SK-N-SH (cell line): ENCODE results near the gene SND1. TPM values are rescaled to one million over a fixed set of nuclear protein-coding genes. Genes with fewer than 3 reads are reported as not detected.

Experiments used
- CTCF ChIA-PET: fragments of 300-600, 350-600 bp; formaldehyde crosslinking; extraction: SDS; loops from one replicate; lab custom pipeline; 2021; lab: Yijun Ruan, JAX
- POLR2A ChIA-PET: fragments of 350-600 bp; sonication (Branson Sonifier 250); formaldehyde crosslinking; extraction: SDS; loops from one replicate; lab custom pipeline; 2020; ENCODE audit warnings: antibody characterized with exemption, inconsistent platforms; lab: Yijun Ruan, JAX
- DNase-seq: peaks from one replicate; pipeline ENCODE4 v3.0.0; 2012
- H2AFZ ChIP-seq: fragments of 200-600 bp; sonication (generic); 2 replicates; pipeline ENCODE4 v1.8.1; 2016; ENCODE audit warnings: antibody characterized with exemption, mild to moderate bottlenecking, low read depth
- H3F3A ChIP-seq: fragments of 200-600 bp; sonication (generic); replicated peaks from 2 replicates; pipeline ENCODE3; 2016; ENCODE audit warnings: antibody characterized with exemption, mild to moderate bottlenecking; ENCODE audit not compliant: insufficient read depth
- H3K27ac ChIP-seq, 2 experiments: fragments of 200-500 bp in 1 of 2; fragments of 200-600 bp in 1 of 2; sonication (Bioruptor generic) in 1 of 2; sonication (generic), shearing (Covaris generic) in 1 of 2; 2 replicates each; pipeline versions ENCODE4 v1.5.1 to v1.6.1; 2014 to 2016; ENCODE audit warnings: low read depth in 2 of 2, inconsistent platforms in 1 of 2, low read length in 1 of 2, mild to moderate bottlenecking in 1 of 2, mixed read lengths in 1 of 2
- H3K27me3 ChIP-seq: fragments of 200-600 bp; sonication (generic), shearing (Covaris generic); 2 replicates; pipeline ENCODE4 v1.6.1; 2016; ENCODE audit warnings: mixed run types; ENCODE audit not compliant: insufficient read depth
- H3K36me3 ChIP-seq, 2 experiments: fragments of 200-500 bp in 1 of 2; fragments of 200-600 bp in 1 of 2; sonication (Bioruptor generic) in 1 of 2; sonication (generic) in 1 of 2; replicated peaks in 1 of 2; 2 replicates each; pipeline versions ENCODE3 to v1.5.1; 2014 to 2016; ENCODE audit warnings: low read length in 1 of 2, mild to moderate bottlenecking in 1 of 2; ENCODE audit not compliant: insufficient read depth in 2 of 2, control insufficient read depth in 1 of 2
- H3K4me1 ChIP-seq, 2 experiments: fragments of 200-500 bp in 1 of 2; fragments of 200-600 bp in 1 of 2; sonication (Bioruptor generic) in 1 of 2; sonication (generic), shearing (Covaris generic) in 1 of 2; 2 replicates each; pipeline versions ENCODE4 v1.5.1 to v1.6.1; 2014 to 2016; ENCODE audit warnings: low read depth in 1 of 2, low read length in 1 of 2, mixed run types in 1 of 2; ENCODE audit not compliant: insufficient read depth in 2 of 2, control insufficient read depth in 1 of 2
- H3K4me2 ChIP-seq: fragments of 200-600 bp; sonication (generic), shearing (Covaris generic); 2 replicates; pipeline ENCODE4 v1.6.1; 2017; ENCODE audit warnings: mixed run types
- H3K4me3 ChIP-seq, 2 experiments: fragments of 200-500 bp in 1 of 2; fragments of 200-600 bp in 1 of 2; sonication (Bioruptor generic) in 1 of 2; sonication (generic), shearing (Covaris generic) in 1 of 2; 2 replicates each; pipeline versions ENCODE4 v1.5.1 to v1.8.1; 2014 to 2016; ENCODE audit warnings: low read depth in 2 of 2, inconsistent platforms in 1 of 2, low read length in 1 of 2, mild to moderate bottlenecking in 1 of 2, mixed read lengths in 1 of 2, moderate library complexity in 1 of 2
- H3K79me2 ChIP-seq: fragments of 200-600 bp; sonication (generic); 2 replicates; pipeline ENCODE4 v1.8.1; 2017; ENCODE audit warnings: mild to moderate bottlenecking; ENCODE audit not compliant: insufficient read depth
- H3K9ac ChIP-seq: fragments of 200-600 bp; sonication (generic); 2 replicates; pipeline ENCODE4 v1.6.1; 2017; ENCODE audit warnings: mixed run types
- H3K9me2 ChIP-seq: fragments of 200-600 bp; sonication (generic); 2 replicates; pipeline ENCODE4 v1.6.1; 2017; ENCODE audit warnings: mixed run types
- H3K9me3 ChIP-seq: fragments of 200-600 bp; sonication (generic); 2 replicates; pipeline ENCODE4 v1.6.1; 2017; ENCODE audit warnings: mixed run types, mild to moderate bottlenecking, moderate library complexity
- H4K20me1 ChIP-seq: fragments of 200-600 bp; sonication (generic); 2 replicates; pipeline ENCODE4 v1.6.1; 2017; ENCODE audit warnings: mild to moderate bottlenecking, mixed run types; ENCODE audit not compliant: insufficient read depth
- CHD2 ChIP-seq: fragments of 150-350 bp; IDR thresholded peaks from 2 replicates; pipeline ENCODE4 v1.6.1; 2018; ENCODE audit warnings: low read length; ENCODE audit not compliant: partially characterized antibody
- JUND ChIP-seq: IDR thresholded peaks from 2 replicates; pipeline ENCODE4 v1.4.0; 2012
- MEF2A ChIP-seq: IDR thresholded peaks from 2 replicates; pipeline ENCODE4 v1.4.0; 2012; ENCODE audit warnings: low read depth, borderline replicate concordance
- MXI1 ChIP-seq: IDR thresholded peaks from 2 replicates; pipeline ENCODE4 v1.6.1; 2012; ENCODE audit warnings: mild to moderate bottlenecking, low read depth, low read length, improper control_type of control experiment
- NFIC ChIP-seq: IDR thresholded peaks from 2 replicates; pipeline ENCODE4 v1.4.0; 2012; ENCODE audit warnings: borderline replicate concordance
- RFX5 ChIP-seq: IDR thresholded peaks from 2 replicates; pipeline ENCODE4 v1.6.1; 2012; ENCODE audit warnings: mild to moderate bottlenecking, improper control_type of control experiment, low read length
- SIN3A ChIP-seq: IDR thresholded peaks from 2 replicates; pipeline ENCODE4 v1.6.1; 2012; ENCODE audit warnings: low read depth, mild to moderate bottlenecking, low read length, moderate library complexity, borderline replicate concordance
- TAF1 ChIP-seq: IDR thresholded peaks from 2 replicates; pipeline ENCODE4 v1.6.1; 2012; ENCODE audit warnings: low read depth, mild to moderate bottlenecking, low read length, moderate library complexity, borderline replicate concordance
- TCF12 ChIP-seq: IDR thresholded peaks from 2 replicates; pipeline ENCODE4 v1.4.0; 2012
- TEAD4 ChIP-seq: IDR thresholded peaks from 2 replicates; pipeline ENCODE4 v1.4.0; 2012; ENCODE audit warnings: mild to moderate bottlenecking, borderline replicate concordance; ENCODE audit not compliant: insufficient read depth
- YY1 ChIP-seq: IDR thresholded peaks from 2 replicates; pipeline ENCODE4 v1.4.0; 2012; ENCODE audit warnings: low read depth, mild to moderate bottlenecking
- WGBS: methylation state at CpG from one replicate; pipeline ENCODE4 v1.1.6; 2017; ENCODE audit warnings: low lambda C conversion rate; 5-methylcytosine and 5-hydroxymethylcytosine counted together
- polyA plus RNA-seq, 3 experiments: library from polyadenylated mRNA; depleted of rRNA; stranded (reverse); fragments of >200 nt; gene quantifications; 2 replicates each; pipeline ENCODE4 v1.2.3, GENCODE V29; 2012
- TF ChIP-seq, protein P1 (sequence below): IDR thresholded peaks from 2 replicates; pipeline ENCODE4 v1.4.0; 2012; ENCODE audit warnings: low read depth, borderline replicate concordance
- TF ChIP-seq, protein P2 (sequence below): IDR thresholded peaks from 2 replicates; pipeline ENCODE4 v1.6.1; 2012; ENCODE audit warnings: mild to moderate bottlenecking, low read depth, low read length, moderate library complexity
- TF ChIP-seq, protein P3 (sequence below): IDR thresholded peaks from 2 replicates; pipeline ENCODE4 v1.4.0; 2012; ENCODE audit warnings: low read depth, borderline replicate concordance
- TF ChIP-seq, protein P4 (sequence below): IDR thresholded peaks from 2 replicates; pipeline ENCODE4; 2012
- TF ChIP-seq, protein P5 (sequence below): fragments of 150-350 bp; IDR thresholded peaks from 2 replicates; pipeline ENCODE4 v1.6.1; 2016; ENCODE audit warnings: mild to moderate bottlenecking, low read depth, low read length

Gene SND1
- polyA plus RNA-seq, 1 of the 3 experiments (the other 2 are of a cell fraction): 165 TPM

DNA sequence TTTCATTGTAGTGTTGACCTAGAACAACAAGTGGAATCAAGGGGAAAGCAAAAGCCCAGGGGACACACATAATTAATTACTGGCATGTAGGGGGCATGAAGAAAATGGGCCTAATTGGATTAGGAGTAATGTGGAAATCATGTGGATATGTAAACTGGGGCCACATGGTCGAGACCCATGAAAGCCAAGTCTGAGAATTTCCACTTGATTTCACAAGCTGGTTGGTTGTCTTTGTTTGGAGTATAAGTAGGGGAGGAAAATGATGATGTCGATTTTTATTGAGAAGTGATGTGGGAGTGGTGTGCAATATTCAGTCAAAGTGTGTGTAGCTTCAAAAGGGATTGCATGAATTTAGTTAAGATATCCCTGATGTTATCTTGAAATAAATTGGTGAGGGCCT, 247.4 kb downstream of the SND1 start:
- no peak overlapping the region for H3K4me2 ChIP-seq
- no peak overlapping the region for H3K9ac ChIP-seq
- TF ChIP-seq, protein P1, sequence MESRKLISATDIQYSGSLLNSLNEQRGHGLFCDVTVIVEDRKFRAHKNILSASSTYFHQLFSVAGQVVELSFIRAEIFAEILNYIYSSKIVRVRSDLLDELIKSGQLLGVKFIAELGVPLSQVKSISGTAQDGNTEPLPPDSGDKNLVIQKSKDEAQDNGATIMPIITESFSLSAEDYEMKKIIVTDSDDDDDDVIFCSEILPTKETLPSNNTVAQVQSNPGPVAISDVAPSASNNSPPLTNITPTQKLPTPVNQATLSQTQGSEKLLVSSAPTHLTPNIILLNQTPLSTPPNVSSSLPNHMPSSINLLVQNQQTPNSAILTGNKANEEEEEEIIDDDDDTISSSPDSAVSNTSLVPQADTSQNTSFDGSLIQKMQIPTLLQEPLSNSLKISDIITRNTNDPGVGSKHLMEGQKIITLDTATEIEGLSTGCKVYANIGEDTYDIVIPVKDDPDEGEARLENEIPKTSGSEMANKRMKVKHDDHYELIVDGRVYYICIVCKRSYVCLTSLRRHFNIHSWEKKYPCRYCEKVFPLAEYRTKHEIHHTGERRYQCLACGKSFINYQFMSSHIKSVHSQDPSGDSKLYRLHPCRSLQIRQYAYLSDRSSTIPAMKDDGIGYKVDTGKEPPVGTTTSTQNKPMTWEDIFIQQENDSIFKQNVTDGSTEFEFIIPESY: no peak
- TF ChIP-seq MXI1 (no peak), CHD2 (no peak), TEAD4 (no peak), MEF2A (no peak), TAF1 (no peak), JUND (no peak), SIN3A (no peak), YY1 (no peak), RFX5 (no peak), TCF12 (no peak), NFIC (no peak)
- TF ChIP-seq, protein P2, sequence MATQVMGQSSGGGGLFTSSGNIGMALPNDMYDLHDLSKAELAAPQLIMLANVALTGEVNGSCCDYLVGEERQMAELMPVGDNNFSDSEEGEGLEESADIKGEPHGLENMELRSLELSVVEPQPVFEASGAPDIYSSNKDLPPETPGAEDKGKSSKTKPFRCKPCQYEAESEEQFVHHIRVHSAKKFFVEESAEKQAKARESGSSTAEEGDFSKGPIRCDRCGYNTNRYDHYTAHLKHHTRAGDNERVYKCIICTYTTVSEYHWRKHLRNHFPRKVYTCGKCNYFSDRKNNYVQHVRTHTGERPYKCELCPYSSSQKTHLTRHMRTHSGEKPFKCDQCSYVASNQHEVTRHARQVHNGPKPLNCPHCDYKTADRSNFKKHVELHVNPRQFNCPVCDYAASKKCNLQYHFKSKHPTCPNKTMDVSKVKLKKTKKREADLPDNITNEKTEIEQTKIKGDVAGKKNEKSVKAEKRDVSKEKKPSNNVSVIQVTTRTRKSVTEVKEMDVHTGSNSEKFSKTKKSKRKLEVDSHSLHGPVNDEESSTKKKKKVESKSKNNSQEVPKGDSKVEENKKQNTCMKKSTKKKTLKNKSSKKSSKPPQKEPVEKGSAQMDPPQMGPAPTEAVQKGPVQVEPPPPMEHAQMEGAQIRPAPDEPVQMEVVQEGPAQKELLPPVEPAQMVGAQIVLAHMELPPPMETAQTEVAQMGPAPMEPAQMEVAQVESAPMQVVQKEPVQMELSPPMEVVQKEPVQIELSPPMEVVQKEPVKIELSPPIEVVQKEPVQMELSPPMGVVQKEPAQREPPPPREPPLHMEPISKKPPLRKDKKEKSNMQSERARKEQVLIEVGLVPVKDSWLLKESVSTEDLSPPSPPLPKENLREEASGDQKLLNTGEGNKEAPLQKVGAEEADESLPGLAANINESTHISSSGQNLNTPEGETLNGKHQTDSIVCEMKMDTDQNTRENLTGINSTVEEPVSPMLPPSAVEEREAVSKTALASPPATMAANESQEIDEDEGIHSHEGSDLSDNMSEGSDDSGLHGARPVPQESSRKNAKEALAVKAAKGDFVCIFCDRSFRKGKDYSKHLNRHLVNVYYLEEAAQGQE: no peak
- TF ChIP-seq, protein P3, sequence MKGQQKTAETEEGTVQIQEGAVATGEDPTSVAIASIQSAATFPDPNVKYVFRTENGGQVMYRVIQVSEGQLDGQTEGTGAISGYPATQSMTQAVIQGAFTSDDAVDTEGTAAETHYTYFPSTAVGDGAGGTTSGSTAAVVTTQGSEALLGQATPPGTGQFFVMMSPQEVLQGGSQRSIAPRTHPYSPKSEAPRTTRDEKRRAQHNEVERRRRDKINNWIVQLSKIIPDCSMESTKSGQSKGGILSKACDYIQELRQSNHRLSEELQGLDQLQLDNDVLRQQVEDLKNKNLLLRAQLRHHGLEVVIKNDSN: no peak
- TF ChIP-seq, protein P4, sequence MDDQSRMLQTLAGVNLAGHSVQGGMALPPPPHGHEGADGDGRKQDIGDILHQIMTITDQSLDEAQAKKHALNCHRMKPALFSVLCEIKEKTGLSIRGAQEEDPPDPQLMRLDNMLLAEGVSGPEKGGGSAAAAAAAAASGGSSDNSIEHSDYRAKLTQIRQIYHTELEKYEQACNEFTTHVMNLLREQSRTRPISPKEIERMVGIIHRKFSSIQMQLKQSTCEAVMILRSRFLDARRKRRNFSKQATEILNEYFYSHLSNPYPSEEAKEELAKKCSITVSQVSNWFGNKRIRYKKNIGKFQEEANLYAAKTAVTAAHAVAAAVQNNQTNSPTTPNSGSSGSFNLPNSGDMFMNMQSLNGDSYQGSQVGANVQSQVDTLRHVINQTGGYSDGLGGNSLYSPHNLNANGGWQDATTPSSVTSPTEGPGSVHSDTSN: no peak
- TF ChIP-seq, protein P5, sequence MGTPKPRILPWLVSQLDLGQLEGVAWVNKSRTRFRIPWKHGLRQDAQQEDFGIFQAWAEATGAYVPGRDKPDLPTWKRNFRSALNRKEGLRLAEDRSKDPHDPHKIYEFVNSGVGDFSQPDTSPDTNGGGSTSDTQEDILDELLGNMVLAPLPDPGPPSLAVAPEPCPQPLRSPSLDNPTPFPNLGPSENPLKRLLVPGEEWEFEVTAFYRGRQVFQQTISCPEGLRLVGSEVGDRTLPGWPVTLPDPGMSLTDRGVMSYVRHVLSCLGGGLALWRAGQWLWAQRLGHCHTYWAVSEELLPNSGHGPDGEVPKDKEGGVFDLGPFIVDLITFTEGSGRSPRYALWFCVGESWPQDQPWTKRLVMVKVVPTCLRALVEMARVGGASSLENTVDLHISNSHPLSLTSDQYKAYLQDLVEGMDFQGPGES: no peak
- H3K4me1 ChIP-seq: peaks cover 28 to 40% of the 10 kb centered on the region in 2 experiments
- no peaks in the 10 kb centered on the region for H3K27me3 ChIP-seq
- CTCF ChIA-PET: interaction anchor here (0.6 to 2.6 kb wide), 9 partner anchors 9 to 311 kb away, joined by 3 to 7 read pairs (median 3); no protein-coding TSS in a partner anchor
- 96% methylated on average over 2 of the region's 2 CpGs for WGBS
- H3K36me3 ChIP-seq: peaks cover 8 to 9% of the 10 kb centered on the region in 2 experiments
- no peak overlapping the region for H3K4me3 ChIP-seq
- H3F3A ChIP-seq: peaks cover 3% of the 10 kb centered on the region
- no peak overlapping the region for H3K27ac ChIP-seq
- H3K9me2 ChIP-seq: no peaks in the 10 kb centered on the region
- POLR2A ChIA-PET: no interaction called here
- no peak overlapping the region for H2AFZ ChIP-seq
- no peak for DNase-seq
- peaks cover 56% of the 10 kb centered on the region for H4K20me1 ChIP-seq
- no peaks in the 10 kb centered on the region for H3K9me3 ChIP-seq
- peaks cover 55% of the 10 kb centered on the region; the same call in 1 of the 2 replicates for H3K79me2 ChIP-seq
